IPS-NIHi11 (cell line): ENCODE measurements around the gene SSUH2.

Experiments used
- DNase-seq: peaks from one replicate; pipeline ENCODE4 v3.0.0; 2012; ENCODE audit warnings: mixed read lengths, low spot score

Gene SSUH2

GRCh38 chr3:8640223-8640622 is 4.4 kb downstream of the SSUH2 start:
- no peak for DNase-seq

- no peak for DNase-seq
These were observed 5.0 kb downstream of the SSUH2 start for GRCh38 chr3:8639659-8640000.

GRCh38 chr3:8638994-8639658 is 5.5 kb downstream of the SSUH2 start:
- peak; percentile 22 for DNase-seq

- no peak for DNase-seq
These were observed 7.2 kb downstream of the SSUH2 start for GRCh38 chr3:8637348-8637747.

GRCh38 chr3:8635631-8636030 is 9.0 kb downstream of the SSUH2 start:
- DNase-seq = peak; percentile 40

- no peak for DNase-seq
These were observed 9.5 kb downstream of the SSUH2 start for GRCh38 chr3:8635125-8635524.

- no peak for DNase-seq
These were observed 12.0 kb downstream of the SSUH2 start for GRCh38 chr3:8632402-8633237.

GRCh38 chr3:8631661-8632060 is 12.9 kb downstream of the SSUH2 start:
- DNase-seq = no peak

GRCh38 chr3:8629151-8630021 is 15.2 kb downstream of the SSUH2 start:
- peak; percentile 50 for DNase-seq

- no peak for DNase-seq
These were observed 16.6 kb downstream of the SSUH2 start for GRCh38 chr3:8627949-8628348.

- DNase-seq = no peak
These were observed 17.2 kb downstream of the SSUH2 start for GRCh38 chr3:8627201-8627940.

GRCh38 chr3:8625991-8626390 is 18.6 kb downstream of the SSUH2 start:
- no peak for DNase-seq

- no peak for DNase-seq
These were observed 20.0 kb downstream of the SSUH2 start for GRCh38 chr3:8624612-8625011.

GRCh38 chr3:8623741-8624140 is 20.9 kb downstream of the SSUH2 start:
- no peak for DNase-seq

- peak; percentile 94 for DNase-seq
These were observed 21.5 kb downstream of the SSUH2 start for GRCh38 chr3:8622873-8623691.

- no peak for DNase-seq
These were observed 22.7 kb downstream of the SSUH2 start for GRCh38 chr3:8621872-8622271.

GRCh38 chr3:8621141-8621540 is 23.5 kb downstream of the SSUH2 start:
- DNase-seq = no peak

- DNase-seq = no peak
These were observed 25.1 kb downstream of the SSUH2 start for GRCh38 chr3:8619548-8619947.

GRCh38 chr3:8618950-8619349 is 25.6 kb downstream of the SSUH2 start:
- no peak for DNase-seq

GRCh38 chr3:8617921-8618320 is 26.7 kb downstream of the SSUH2 start:
- DNase-seq = no peak

GRCh38 chr3:8610951-8611350 is 33.6 kb downstream of the SSUH2 start:
- no peak for DNase-seq
